Activated CD4-positive, alpha-beta T cell treated with anti-CD3 and anti-CD28 coated beads, Interleukin-2, amount 50 U/mL, for 16 hours (primary cell): ENCODE results near the gene DEFB115.
A peak's percentile ranks its signal among the peaks of the same experiment; 100 is the strongest.
"Not testable (repeated sequence)": the region's sequence is repeated elsewhere in the genome, so short reads cannot be mapped to it uniquely, and the experiment has no call there.

ENCODE experiments used
- DNase-seq: peaks from one replicate; pipeline ENCODE4 v3.0.0-alpha.2; 2020

The DEFB115 gene, protein sequence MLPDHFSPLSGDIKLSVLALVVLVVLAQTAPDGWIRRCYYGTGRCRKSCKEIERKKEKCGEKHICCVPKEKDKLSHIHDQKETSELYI

DNA sequence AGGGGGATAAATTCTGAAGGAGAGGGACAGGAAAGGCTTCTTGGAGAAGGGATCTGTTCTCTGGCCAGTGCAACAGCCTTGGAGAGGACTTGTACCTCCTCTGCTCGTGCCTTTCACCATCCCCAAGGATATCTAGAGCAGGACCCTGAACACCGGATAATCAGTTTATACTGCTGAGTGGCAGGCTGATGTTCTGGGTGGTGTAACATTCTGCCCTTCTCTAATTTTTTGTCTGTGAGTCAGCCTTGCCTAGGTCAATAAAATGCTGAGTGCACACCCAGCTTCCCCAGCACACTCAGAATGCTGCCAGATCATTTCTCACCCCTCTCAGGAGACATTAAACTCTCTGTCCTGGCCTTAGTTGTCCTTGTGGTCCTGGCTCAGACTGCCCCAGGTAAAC lies at the start of gene DEFB115:
Gene DEFB115 (plus strand): TSS at position 301 of the 400 bp plus-strand sequence. CDS start 0 bp downstream, at position 301.
- DNase-seq, result no peak

DNA sequence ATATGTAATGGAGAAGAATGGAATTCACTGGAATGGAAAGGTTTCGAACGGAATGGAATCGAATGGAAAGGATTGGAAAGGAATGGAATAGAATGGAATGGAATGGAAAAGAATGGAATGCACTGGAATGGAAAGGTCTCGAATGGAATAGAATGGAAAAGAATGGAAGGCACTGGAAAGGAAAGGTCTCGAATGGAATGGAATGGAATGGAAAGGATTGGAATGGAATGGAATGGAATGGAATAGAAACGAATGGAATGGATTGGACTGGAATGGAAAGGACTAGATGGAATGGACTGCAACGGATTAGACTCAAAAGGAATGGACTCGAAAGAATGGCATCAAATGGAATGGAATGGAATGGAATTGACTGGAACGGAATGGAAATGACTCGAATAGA lies 20.5 kb upstream of the DEFB115 start:
- no peak for DNase-seq

DNA sequence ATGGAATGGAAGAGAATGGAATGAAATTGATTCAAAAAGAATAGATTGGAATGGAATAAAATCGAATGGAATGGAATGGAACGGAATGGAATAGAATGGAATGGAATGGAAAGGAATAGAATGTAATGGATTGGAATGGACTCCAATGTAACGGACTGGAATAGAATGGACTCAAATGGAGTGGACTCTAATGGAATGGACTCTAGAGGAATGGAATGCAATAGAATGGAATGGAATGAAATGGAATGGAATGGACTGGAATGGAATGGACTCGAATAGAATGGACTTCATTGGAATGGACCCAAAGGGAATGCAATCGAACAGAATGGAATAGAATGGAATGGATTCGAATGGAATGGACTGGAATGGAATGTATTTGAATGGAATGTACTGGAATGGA lies 19.7 kb upstream of the DEFB115 start:
- DNase-seq, result no peak

DNA sequence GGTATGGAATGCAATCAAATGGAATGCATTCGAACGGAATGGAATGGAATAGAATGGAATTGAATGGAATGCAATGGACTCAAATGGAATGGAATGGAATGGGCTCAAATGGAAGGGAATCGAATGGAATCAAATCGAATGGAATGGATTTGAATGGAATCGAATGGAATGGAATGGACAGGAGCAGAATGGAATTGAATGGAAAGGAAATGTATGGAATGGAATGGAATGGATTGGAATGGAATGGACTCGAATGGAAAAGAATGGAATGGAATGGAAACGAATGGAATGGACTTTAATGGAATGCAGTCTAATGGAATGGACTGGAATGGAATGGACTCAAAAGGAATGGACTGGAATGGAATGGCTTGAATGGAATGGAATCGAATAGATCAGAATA lies 18.3 kb upstream of the DEFB115 start:
- no peak for DNase-seq

DNA sequence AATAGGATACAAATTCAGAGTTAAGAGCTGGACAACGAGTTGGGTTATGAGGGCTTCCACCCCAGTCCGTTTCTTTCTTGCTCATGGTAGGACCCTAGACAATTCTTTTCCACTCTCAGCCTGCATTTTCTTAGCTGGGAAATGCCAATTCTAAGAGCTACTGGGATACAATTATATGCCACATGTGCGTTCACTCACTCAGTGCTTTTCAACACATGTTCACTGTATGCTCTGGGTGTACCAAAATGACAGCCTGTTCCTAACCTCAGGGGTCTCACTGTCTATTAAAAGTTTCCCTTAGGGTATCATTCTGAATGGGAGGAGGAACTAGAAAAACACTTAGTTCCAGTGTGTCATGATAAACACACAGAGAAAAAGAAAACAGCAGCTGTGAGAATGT lies 505 bp upstream of the DEFB115 start:
- no peak for DNase-seq

DNA sequence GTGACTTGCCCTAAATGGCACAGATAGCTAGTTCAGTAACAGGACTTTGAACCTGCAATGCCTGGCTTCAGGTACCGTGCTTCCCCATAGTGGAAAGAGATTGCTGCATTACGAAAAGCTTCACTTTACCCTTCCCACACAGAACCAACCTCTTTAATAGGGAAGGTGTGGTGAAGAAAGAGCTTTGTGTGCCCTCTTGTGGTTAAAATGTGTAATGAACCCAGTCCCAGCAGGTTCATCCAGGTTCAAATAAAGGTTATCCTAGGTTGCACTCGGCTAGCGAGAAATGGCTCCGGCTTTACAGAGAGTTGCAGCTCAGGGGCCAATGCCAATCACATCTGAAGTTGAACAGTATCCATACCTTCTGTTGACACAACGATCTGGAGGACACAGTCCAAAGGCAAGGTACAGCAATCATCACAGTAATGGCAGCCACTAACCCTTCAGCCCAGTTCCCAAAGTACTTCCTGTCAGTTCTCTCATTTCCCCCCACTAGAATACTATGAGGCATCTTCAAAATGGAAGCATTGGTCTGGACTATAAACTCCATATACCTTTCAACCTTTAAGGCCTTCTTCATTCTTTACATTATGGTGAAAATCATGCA lies 3.0 kb downstream of the DEFB115 start:
- peak; percentile 10 for DNase-seq

DNA sequence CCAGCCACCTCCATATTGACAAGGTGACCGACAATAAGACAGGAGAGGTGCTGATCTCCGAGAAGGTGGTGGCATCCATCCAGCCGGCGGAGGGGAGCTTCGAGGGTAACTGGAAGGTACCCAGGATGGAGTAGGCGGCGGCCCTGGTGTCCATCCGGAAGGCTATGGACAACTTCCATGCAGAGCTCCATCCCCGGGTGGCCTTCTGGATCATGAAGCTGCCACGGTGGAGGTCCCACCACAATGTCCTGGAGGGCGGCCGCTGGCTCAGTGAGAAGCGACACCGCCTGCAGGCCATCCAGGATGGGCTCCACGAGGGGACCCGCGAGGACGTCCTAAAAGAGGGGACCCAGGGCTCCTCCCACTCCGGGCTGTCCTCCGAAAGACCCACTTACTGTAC lies 17.0 kb downstream of the DEFB115 start:
- no peak for DNase-seq

DNA sequence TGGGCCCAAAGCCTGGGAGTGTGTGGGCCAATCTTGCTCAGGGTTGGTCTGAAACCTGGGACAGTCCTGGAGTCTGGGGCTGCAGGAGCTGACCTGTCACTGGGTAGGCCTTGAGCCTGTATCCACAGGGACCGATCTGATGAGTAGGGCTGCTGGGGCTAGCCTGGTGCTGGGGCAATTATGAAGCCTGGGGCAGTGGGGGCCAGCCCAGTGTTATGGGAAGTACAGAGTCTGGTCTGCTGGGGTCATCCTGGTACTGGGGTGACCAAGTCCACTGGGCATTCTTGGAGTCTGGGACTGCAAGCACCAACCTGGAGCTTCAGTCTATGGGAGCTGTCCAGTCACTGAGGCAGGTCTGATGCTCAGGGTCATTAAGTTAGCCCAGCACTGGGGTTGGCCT lies 20.7 kb downstream of the DEFB115 start:
- DNase-seq, result no peak

DNA sequence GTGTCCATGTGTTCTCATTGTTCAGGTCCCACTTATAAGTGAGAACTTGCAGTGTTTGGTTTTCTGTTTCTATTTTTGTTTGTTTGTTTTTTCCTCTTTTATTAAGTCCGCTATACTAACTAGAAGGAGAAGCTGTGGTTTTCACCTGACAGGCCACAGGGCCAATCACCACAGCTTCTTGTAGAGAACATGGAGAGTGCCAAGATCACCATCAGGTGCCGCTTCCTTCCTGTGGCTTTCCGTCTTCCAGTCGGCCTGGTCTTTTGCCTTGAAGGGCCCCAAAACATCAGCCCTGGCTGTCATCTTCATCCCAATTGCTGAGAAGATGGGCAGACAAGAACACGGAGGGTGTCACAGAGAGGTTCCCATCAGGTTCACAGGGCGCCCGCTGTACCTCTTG lies 27.5 kb downstream of the DEFB115 start:
- DNase-seq, result not testable (repeated sequence)

DNA sequence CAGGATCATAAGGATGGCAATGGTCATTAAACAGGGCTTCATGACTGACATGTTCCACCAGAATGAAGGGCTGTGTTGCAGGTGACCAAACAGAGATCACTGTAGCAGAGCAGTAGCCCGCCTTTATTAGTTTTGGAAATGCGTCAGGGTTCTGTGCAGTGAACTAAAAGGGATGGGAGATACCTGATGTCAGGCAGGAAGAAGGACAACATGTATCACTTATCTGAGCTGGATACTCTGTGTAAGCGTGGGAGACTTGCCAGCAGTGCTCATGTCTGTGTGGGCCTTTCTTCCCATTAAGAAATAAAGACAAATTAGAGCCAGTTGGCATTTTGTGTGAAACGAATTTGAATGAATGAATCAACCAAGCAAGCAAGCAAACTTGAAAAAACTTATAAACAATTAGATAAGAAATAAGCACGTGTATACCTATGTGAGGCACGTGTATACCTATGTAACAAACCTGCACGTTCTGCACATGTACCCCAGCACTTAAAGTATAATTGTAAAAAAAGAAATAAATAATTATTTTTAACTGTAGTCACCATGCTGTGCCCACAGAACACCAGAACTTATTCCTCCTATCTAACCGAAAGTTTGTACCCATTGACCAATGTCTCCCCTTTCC lies 51.2 kb downstream of the DEFB115 start, which contains the start of gene DEFB116:
Gene DEFB116 (minus strand): TSS at position 51 of the 628 bp plus-strand sequence. CDS start 0 bp downstream, at position 51.
- no peak for DNase-seq
